IPS-20b (cell line): ENCODE results near the gene CHST8.

Experiments
- H3K27ac ChIP-seq: one replicate; pipeline ENCODE4 v1.5.1; 2013; ENCODE audit warnings: low read length
- H3K27me3 ChIP-seq: 2 replicates; pipeline ENCODE4 v1.6.1; 2013; ENCODE audit warnings: mild to moderate bottlenecking, low read length, inconsistent platforms; ENCODE audit not compliant: insufficient read depth
- H3K36me3 ChIP-seq: 2 replicates; pipeline ENCODE4 v1.6.1; 2013; ENCODE audit warnings: low read depth, mild to moderate bottlenecking, inconsistent platforms, low read length, moderate library complexity; ENCODE audit not compliant: insufficient read depth
- H3K4me1 ChIP-seq: 2 replicates; pipeline ENCODE4 v1.6.1; 2013; ENCODE audit warnings: mild to moderate bottlenecking, control low read depth, inconsistent platforms, low read length, moderate library complexity; ENCODE audit not compliant: insufficient read depth
- H3K4me3 ChIP-seq: 2 replicates; pipeline ENCODE4 v1.5.1; 2013; ENCODE audit warnings: mild to moderate bottlenecking, low read length, inconsistent platforms
- H3K9ac ChIP-seq: 2 replicates; pipeline ENCODE4 v1.6.1; 2013; ENCODE audit warnings: low read depth, mild to moderate bottlenecking, inconsistent platforms, low read length, moderate library complexity
- H3K9me3 ChIP-seq: 2 replicates; pipeline ENCODE4 v1.6.1; 2013; ENCODE audit warnings: mild to moderate bottlenecking, low read depth, low read length, inconsistent platforms; ENCODE audit not compliant: insufficient read depth

The CHST8 gene

DNA sequence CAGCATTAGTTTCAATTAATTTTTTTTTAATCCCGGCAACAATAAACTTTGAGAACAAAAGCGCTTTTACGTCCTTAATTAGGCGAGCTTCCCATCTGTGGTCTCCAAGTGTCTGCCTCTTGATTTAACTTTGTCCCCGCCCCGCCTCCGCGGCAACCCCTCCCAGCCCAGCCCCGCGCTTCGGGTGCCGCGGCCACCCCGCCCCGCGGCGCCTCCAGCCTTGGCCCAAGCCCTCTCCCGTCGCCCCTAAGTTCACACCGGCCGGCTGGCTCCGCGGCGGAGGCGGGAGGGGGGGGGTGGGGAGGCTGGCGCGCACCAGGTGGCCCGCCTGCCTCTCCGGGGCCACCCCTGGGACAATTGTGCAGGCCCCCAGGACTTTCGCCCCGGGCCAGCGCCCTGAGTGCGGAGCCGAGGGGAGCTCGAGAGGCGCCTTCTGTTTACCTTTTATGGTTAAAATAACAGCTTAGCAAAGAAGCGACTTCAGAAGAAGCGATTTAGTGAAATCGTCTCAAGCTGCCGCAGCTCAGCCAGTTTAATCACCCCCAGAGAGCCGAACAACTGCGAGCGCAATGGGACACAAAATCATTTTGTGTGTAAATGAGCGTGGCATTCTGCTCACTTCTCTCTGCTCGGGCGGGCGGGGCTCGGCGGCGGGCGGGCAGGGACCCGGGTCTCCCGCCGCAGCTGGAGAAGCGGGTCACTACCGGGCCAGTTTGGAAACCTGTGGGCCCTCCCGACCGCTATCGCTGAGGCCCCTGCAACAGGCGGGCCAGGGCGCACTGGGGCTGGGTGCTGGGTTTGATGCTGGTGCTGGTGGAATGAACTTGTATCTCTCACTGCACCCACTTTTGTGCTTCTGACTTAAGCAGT is 176.3 kb downstream of the CHST8 start:
- Histone ChIP-seq H3K9me3 (no peaks in the 10 kb centered on the region), H3K9ac (peak overlapping the region; percentile 81), H3K27ac (peak overlapping the region; percentile 65), H3K27me3 (no peaks in the 10 kb centered on the region; the same call in 1 of the 2 replicates), H3K36me3 (peaks cover 32% of the 10 kb centered on the region), H3K4me3 (peak overlapping the region; percentile 81), H3K4me1 (peaks cover 21% of the 10 kb centered on the region)

- H3K4me1 ChIP-seq, result peaks cover 21% of the 10 kb centered on the region
- H3K36me3 ChIP-seq, result peaks cover 39% of the 10 kb centered on the region
- no peak overlapping the region for H3K27ac ChIP-seq
- peak overlapping the region; percentile 81 for H3K9ac ChIP-seq
- H3K4me3 ChIP-seq, result peak overlapping the region; percentile 81
- H3K9me3 ChIP-seq, result no peaks in the 10 kb centered on the region
- H3K27me3 ChIP-seq, result no peaks in the 10 kb centered on the region; the same call in 1 of the 2 replicates
Observed at GRCh38 chr19:33798681-33799111, 176.9 kb downstream of the CHST8 start.

DNA sequence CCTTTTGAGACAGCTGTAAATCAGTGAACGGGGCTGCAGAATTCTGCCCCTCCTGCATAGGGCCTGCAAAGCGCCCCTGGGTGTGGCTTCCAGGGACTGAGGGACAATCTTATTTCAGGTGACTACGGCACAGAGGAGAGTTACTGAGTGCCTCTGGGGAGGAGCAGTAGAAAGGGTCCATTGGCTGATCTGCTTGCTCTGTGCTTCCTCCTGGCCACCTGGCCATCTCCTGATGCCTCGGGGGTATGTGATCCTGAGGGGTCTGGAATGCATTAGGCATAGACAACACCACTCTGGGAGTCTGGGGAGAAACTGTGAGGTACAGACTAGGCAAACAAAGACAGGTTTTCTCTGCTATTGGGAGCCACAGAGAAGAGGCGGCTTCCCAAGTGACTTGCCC is 177.7 kb downstream of the CHST8 start:
- H3K9ac ChIP-seq, result peak overlapping the region; percentile 81; the same call in 1 of the 2 replicates
- H3K36me3 ChIP-seq, result peaks cover 46% of the 10 kb centered on the region
- H3K9me3 ChIP-seq, result no peaks in the 10 kb centered on the region
- H3K4me3 ChIP-seq, result peak overlapping the region; percentile 81
- no peak overlapping the region for H3K27ac ChIP-seq
- H3K27me3 ChIP-seq, result no peaks in the 10 kb centered on the region; the same call in 1 of the 2 replicates
- H3K4me1 ChIP-seq, result peaks cover 13% of the 10 kb centered on the region

GRCh38 chr19:33800012-33800680 is 178.4 kb downstream of the CHST8 start:
- Histone ChIP-seq H3K4me3 (peak overlapping the region; percentile 81), H3K27me3 (no peaks in the 10 kb centered on the region; the same call in 1 of the 2 replicates), H3K9me3 (no peaks in the 10 kb centered on the region), H3K27ac (no peak overlapping the region), H3K4me1 (peaks cover 11% of the 10 kb centered on the region), H3K36me3 (peaks cover 53% of the 10 kb centered on the region), H3K9ac (peak overlapping the region; percentile 5; the same call in 1 of the 2 replicates)

- no peaks in the 10 kb centered on the region for H3K9me3 ChIP-seq
- H3K27me3 ChIP-seq, result no peaks in the 10 kb centered on the region; the same call in 1 of the 2 replicates
- H3K4me1 ChIP-seq, result peaks cover 11% of the 10 kb centered on the region
- no peak overlapping the region for H3K4me3 ChIP-seq
- H3K9ac ChIP-seq, result no peak overlapping the region
- peaks cover 66% of the 10 kb centered on the region for H3K36me3 ChIP-seq
- H3K27ac ChIP-seq, result no peak overlapping the region
Observed at GRCh38 chr19:33801411-33801810, 179.7 kb downstream of the CHST8 start.

- H3K4me1 ChIP-seq, result peaks cover 11% of the 10 kb centered on the region
- H3K27ac ChIP-seq, result no peak overlapping the region
- H3K9me3 ChIP-seq, result no peaks in the 10 kb centered on the region
Observed at GRCh38 chr19:33802001-33802400, 180.2 kb downstream of the CHST8 start.

GRCh38 chr19:33802801-33803200 is 181.0 kb downstream of the CHST8 start:
- no peak overlapping the region for H3K9ac ChIP-seq
- H3K4me3 ChIP-seq, result no peak overlapping the region
- H3K9me3 ChIP-seq, result no peaks in the 10 kb centered on the region
- H3K4me1 ChIP-seq, result peaks cover 11% of the 10 kb centered on the region
- H3K27me3 ChIP-seq, result no peaks in the 10 kb centered on the region; the same call in 1 of the 2 replicates
- H3K27ac ChIP-seq, result no peak overlapping the region
- H3K36me3 ChIP-seq, result peaks cover 80% of the 10 kb centered on the region

More at GRCh38 chr19:33802001-33802400, 180.2 kb downstream of the CHST8 start:
- no peaks in the 10 kb centered on the region; the same call in 1 of the 2 replicates for H3K27me3 ChIP-seq
- peaks cover 72% of the 10 kb centered on the region for H3K36me3 ChIP-seq
- no peak overlapping the region for H3K4me3 ChIP-seq
- no peak overlapping the region for H3K9ac ChIP-seq

- no peak overlapping the region for H3K9ac ChIP-seq
- no peak overlapping the region for H3K4me3 ChIP-seq
- H3K9me3 ChIP-seq, result no peaks in the 10 kb centered on the region
- H3K36me3 ChIP-seq, result peaks cover 85% of the 10 kb centered on the region
- no peaks in the 10 kb centered on the region; the same call in 1 of the 2 replicates for H3K27me3 ChIP-seq
- H3K27ac ChIP-seq, result no peak overlapping the region
- H3K4me1 ChIP-seq, result peaks cover 11% of the 10 kb centered on the region
Observed at GRCh38 chr19:33803383-33803782, 181.6 kb downstream of the CHST8 start.

- H3K36me3 ChIP-seq, result peaks cover 88% of the 10 kb centered on the region
Observed at GRCh38 chr19:33804021-33804799, 182.5 kb downstream of the CHST8 start.

GRCh38 chr19:33805313-33805712 is 183.6 kb downstream of the CHST8 start:
- H3K36me3 ChIP-seq, result peaks cover 89% of the 10 kb centered on the region
- H3K27ac ChIP-seq, result no peak overlapping the region
- H3K9me3 ChIP-seq, result no peaks in the 10 kb centered on the region
- no peaks in the 10 kb centered on the region for H3K27me3 ChIP-seq
- H3K9ac ChIP-seq, result no peak overlapping the region
- H3K4me1 ChIP-seq, result no peaks in the 10 kb centered on the region
- H3K4me3 ChIP-seq, result no peak overlapping the region

More at GRCh38 chr19:33804021-33804799, 182.5 kb downstream of the CHST8 start:
- H3K27me3 ChIP-seq, result no peaks in the 10 kb centered on the region
- no peaks in the 10 kb centered on the region for H3K9me3 ChIP-seq
- H3K27ac ChIP-seq, result no peak overlapping the region
- H3K4me1 ChIP-seq, result peaks cover 9% of the 10 kb centered on the region
- no peak overlapping the region for H3K9ac ChIP-seq
- no peak overlapping the region for H3K4me3 ChIP-seq

DNA sequence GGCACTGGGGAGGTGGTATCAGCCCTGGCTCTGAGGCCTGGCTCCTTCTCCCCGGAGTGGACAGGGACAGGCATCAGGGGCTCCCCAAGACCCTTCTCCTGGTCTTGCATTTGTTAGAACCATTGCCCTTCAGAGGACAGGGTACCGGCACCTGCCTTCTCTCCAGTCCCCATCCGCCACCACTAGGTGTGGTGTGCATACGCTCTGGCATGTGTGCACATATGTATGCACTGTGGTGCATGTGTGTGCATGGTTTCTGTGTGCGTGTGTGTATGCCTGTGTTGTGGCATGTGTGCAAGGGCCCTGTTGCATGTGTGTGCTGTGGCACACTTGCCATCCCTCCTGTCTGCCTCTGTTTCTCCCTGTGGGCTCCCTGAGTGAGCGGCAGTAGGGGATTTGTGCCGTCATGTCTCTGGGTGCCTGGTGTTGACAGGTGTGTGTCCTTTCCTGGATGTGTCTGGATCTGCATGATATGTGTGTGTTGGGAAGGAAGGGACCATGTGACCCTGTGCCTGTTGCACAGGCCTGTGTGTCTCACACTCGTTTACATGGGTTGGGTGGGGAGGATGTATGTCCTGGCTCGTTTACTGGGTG is 184.2 kb downstream of the CHST8 start:
- no peak overlapping the region for H3K9ac ChIP-seq
- no peaks in the 10 kb centered on the region for H3K9me3 ChIP-seq
- H3K27ac ChIP-seq, result no peak overlapping the region
- H3K4me1 ChIP-seq, result no peaks in the 10 kb centered on the region
- no peak overlapping the region for H3K4me3 ChIP-seq
- peaks cover 89% of the 10 kb centered on the region for H3K36me3 ChIP-seq
- H3K27me3 ChIP-seq, result no peaks in the 10 kb centered on the region
